ENCODE data around the gene MICB. TPM values are rescaled to one million over a fixed set of nuclear protein-coding genes. Genes with fewer than 3 reads are reported as not detected.
A peak's percentile ranks its signal among the peaks of the same experiment; 100 is the strongest.
"Not testable (repeated sequence)": the region's sequence is repeated elsewhere in the genome, so short reads cannot be mapped to it uniquely, and the experiment has no call there.

Gene MICB
- total RNA-seq, result 0.78 TPM

- DNase-seq (ENCODE audit: low spot score) (peak; percentile 82), ATAC-seq (peak; percentile 80)
Measured at GRCh38 chr6:31497531-31498476, at the start of gene MICB. Gene MICB, plus strand, starts transcription at chr6:31498145. Its CDS starts 49 bp downstream, at chr6:31498194.

- ATAC-seq, result no peak
- DNase-seq (ENCODE audit: low spot score), result no peak
Measured at GRCh38 chr6:31450751-31451150, 47.2 kb upstream of the MICB start.

DNA sequence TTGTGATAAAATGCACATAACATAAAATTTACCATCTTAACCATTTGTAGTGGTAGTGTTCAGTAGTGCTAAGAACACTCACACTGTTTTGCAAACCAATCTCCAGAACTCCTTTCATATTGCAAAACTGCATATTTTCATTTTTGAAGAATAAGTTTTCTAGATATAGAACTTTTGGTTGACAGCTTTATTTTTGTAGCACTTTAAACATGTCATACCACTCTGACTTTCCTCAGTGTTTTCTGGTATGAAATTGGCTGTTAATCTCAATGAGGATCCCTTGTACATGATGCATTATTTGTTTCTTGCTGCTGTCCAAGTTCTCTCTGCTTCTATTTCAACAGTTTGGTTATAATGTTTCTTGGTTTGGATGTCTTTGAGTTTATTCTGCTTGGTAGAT lies 45.1 kb upstream of the MICB start:
- no peak for DNase-seq (ENCODE audit: low spot score)
- no peak for ATAC-seq

DNA sequence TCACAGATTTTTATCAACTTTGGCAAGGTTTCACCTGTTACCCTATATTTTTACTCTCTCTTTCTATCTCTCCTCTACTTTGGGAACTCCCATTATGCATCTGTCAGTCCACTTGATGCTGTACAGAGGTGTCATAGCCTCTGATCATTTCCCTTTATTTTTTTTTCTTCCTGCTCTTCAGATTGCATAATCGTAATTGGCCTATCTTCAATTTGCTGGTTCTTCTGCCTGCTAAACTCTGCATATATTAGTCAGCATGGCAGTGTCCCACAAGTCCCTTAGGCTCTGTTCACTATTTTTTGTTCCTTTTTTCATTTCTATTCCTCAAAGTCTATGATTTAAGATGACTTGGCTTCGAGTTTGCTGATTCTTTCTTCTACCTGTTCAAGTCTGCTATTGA lies 44.7 kb upstream of the MICB start:
- ATAC-seq, result no peak

DNA sequence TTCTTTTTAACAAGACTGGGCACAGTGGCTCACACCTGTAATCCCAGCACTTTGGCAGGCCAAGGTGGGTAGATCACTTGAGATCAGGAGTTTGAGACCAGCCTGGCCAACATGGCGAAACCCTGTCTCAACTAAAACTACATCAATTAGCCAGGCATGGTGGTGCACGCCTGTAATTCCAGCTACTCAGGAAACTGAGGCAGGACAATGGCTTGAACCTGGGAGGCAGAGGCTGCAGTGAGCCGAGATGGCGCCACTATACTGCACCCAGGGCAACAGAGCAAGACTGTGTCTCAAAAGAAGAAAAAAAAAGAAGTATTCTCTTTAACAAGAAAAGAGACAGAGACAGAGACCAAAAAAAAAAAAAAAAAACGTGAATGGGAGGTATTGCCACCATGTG lies 38.1 kb upstream of the MICB start:
- DNase-seq (ENCODE audit: low spot score); ATAC-seq: not testable (repeated sequence)

More for the DNA sequence above, 44.7 kb upstream of the MICB start:
- DNase-seq (ENCODE audit: low spot score), result no peak

DNA sequence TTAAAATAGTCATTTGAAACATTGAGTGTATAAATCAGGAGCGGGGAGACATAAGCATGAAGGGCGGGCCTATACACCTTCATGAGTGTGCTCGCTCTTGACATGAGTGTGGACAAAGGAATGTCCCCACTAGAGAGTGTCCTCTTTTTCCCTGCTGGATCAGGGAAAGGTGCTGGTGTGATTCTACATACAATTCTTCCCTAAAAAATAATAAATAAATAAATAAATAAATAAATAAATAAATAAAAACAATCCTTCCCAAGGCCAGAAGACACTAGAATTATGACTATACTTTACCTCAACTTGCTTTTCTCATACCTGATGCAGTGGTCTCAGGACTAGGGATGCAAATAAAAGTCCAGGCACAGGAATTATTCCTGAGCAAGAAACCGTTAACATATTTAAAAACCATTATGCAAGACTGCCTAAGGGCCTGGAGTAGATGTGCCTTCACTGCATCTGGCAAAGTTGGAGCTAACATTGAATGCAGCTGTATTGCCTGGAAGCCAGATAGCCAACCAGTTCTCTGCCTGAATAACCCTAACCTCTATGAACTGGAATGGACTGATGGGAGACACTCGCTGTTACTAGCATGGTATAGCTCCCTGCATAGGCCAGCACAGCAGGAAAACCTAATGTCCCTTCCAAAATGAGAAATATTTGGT lies 37.5 kb upstream of the MICB start:
- DNase-seq (ENCODE audit: low spot score), result no peak
- no peak for ATAC-seq

DNA sequence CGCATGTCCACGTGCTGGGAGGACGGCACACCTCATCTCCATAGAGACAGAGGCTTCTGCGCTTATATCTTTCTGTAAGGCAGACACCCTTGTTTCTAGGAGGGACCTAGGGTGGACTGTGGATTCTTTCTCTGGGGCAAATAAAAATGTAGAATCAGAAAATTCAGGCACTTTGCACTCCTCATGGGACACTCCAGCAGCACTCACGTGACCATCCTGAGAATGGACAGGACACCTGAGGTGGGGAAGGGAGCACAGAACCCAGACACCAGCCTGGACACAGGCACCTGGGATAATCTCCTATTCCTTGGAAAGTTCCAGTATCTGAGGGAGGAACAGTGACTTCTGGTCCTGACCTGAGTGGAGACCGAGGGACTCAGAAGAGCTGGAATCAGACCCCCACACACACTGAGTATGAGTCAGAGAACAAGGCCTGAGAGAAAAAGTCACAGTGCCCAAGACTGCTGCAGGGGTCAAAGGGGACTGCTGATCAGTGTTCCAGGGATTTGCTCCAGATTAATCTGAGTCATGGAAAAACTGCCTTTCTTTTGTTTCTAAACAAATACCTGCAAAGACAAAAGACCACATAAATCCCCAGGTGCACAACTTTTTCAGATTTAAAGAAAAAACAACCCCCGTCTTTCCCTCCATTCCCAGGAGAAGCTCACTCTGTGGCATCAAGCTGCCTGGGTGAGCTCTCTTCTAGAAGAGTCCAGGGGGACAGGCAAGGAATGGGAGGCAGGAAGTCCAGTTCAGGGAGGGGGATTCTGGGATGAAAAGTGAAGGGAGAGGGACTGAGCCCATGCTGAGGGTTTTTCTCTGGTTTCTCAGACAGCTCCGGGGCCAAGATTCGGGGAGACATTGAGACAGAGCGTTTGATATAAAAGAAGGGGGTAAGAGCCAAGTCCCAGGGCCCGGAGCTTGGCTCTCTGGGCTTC lies 35.6 kb upstream of the MICB start:
- DNase-seq (ENCODE audit: low spot score) (no peak), ATAC-seq (no peak)

- DNase-seq (ENCODE audit: low spot score) (peak; percentile 94), ATAC-seq (peak; percentile 98)
Measured at GRCh38 chr6:31462964-31463870, 34.7 kb upstream of the MICB start.

DNA sequence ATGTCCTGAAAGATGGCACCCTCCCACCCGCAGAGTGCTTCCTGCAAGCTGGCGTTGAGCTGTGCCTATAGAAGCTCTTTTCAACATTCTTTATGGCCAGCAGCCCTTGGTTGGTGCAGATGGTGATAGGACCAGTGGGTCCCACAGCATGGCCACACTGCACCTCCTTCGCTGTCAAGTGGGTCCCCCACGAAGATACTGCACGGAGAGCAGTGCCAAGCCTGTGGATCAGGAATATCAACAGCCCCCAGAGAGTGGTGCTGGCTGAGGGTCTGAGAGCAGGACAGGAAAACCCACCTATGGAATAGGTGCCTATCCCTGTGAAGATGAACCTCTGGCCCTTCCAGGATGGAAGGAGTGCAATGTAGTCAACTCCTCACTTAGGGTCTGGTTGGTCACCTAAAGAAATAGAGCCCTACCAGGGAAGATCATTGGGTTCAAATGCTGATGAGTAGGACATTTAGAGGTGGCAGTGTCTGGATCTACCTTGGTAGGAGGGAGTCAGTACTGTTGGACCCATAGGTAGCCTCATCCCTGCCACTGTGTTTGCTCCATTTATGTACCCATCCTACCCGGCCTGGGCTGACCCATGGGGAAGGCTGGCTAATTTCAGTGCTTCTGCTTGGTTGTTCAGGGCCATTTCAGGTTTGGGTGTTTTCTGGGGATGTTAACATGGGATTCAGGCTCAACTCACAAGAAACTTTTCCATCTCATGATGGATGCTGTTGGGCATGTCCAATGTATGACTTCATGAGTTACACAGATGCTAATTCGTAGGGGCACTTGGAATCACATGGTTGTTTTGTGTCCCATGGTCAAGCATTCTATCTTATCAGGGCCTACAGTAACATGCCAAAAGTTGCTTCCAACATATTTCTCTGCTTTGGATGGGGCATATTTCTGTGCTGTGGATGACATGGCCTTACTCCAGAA lies 33.4 kb upstream of the MICB start:
- DNase-seq (ENCODE audit: low spot score) (no peak), ATAC-seq (no peak)

DNA sequence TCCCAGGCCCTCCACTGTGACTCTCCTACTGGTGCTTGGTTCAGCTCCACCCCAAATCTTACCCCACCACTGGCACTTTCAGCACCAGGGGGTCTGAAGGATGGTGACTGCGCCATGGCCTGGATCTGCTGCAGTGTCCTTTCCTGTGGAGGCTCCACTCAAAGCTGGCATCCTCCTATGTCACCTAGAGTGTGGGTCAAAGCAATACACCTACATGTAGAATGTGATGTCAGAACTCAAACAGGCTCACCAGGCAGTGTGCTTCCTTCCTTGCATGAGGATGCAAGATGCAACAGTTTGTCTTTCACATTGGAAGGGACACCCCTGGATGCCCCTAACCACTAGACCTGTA lies 32.8 kb upstream of the MICB start:
- no peak for ATAC-seq
- no peak for DNase-seq (ENCODE audit: low spot score)

GRCh38 chr6:31465718-31466117 lies 32.2 kb upstream of the MICB start:
- DNase-seq (ENCODE audit: low spot score) (no peak), ATAC-seq (no peak)

DNA sequence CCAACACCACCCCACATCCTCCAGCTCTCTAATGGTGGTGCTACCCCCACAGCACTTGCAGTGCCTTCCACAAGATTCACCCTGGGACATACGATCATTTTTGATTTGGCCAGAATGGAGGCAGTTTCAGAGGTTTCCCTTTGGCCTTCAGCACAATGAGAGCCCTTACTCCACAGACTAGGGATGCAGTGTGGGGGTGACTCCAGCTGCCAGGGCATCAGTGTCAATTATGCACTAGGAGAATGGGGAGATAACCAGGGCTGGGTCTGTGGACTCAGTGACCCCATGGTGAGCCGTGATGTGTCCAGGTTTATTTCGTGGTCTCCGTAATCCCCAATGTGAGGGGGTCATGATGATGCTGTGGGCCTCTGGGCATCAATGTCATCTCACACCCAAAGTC lies 31.5 kb upstream of the MICB start:
- DNase-seq (ENCODE audit: low spot score), result no peak
- ATAC-seq, result no peak

DNA sequence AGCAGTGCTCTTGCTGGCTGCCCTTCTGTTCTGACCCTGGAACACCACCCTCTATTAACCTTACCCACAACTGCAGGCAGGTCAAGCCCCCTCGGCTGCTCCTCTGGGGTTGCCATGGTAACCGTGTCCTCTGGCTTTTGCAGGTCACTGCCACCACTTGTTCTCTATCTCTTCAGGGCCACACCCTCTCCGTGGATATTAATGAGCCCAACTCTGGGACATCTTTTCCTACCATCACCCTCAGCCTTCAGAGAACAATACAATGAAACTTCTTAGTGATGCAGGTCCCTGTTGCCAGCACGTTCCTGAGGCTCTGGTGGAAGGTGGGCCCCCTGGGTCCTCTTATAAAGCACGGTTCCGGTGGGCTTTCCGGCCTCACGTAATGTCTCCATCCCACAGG lies 30.8 kb upstream of the MICB start:
- DNase-seq (ENCODE audit: low spot score), result no peak

GRCh38 chr6:31468311-31468710 lies 29.6 kb upstream of the MICB start:
- no peak for ATAC-seq
- DNase-seq (ENCODE audit: low spot score), result no peak

More for the DNA sequence above, 30.8 kb upstream of the MICB start:
- ATAC-seq, result no peak

- no peak for ATAC-seq
- DNase-seq (ENCODE audit: low spot score), result no peak
Measured at GRCh38 chr6:31470801-31471200, 27.1 kb upstream of the MICB start.

DNA sequence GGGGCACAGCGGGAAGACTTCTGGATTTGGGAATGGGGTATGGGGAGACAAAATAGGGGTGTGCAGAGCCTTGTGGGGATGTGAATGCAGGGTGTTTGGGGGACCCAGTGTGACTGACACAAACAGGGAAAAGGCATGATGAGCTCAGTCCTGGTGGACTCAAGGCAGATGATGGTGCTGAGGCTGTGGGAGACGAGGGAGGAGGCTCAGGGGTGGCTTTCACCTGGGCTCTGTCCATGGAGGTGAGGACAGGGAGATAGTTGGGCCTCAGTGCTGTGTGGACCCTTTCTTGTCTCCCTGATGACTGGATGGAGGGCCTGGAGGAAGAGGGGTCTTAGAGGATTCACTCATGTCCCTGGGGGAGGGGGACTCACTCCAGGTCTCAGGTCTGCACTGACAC lies 26.2 kb upstream of the MICB start:
- no peak for ATAC-seq

DNA sequence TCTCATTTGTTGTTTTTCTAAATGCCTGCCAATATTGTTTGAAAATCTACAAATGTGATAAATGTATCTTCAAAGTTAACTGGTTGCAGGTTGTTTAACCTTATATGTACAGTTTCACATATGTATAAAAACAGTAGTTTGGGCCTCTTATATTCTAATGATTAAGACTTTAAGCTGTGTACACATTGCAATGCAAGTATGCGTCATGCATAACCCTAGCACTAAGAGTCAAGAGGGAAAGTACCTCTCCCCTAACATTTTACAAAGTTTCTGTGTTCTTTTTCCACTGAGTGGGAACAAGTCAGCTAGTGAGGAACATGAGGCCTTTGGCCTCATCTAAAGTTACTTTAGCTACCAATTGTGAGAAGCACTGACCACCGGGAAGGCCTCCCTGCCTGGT lies 25.7 kb upstream of the MICB start:
- DNase-seq (ENCODE audit: low spot score) (no peak), ATAC-seq (no peak)

More for the DNA sequence above, 26.2 kb upstream of the MICB start:
- DNase-seq (ENCODE audit: low spot score), result no peak

GRCh38 chr6:31473244-31473643 lies 24.7 kb upstream of the MICB start:
- no peak for ATAC-seq

More at GRCh38 chr6:31473244-31473643, 24.7 kb upstream of the MICB start:
- no peak for DNase-seq (ENCODE audit: low spot score)
